Panc1 (cell line): Measurements from ENCODE around the gene KCNN3. TPM values are rescaled to one million over a fixed set of nuclear protein-coding genes. Genes with fewer than 3 reads are reported as not detected.

Experiments used
- ATAC-seq: fragments of 200-7000 bp; cut with Tn5 transposase; 2 replicates; pipeline ENCODE4 v1.9.1; 2020; ENCODE audit warnings: mild to moderate bottlenecking, moderate library complexity
- BruUV-seq: library from RNA; stranded (reverse); fragments of 400-500 nt; replicated peaks from 2 replicates; lab custom pipeline; 2021; lab: Mats Ljungman, UMichigan
- CTCF ChIA-PET: fragments of 300-600 bp; sonication (Branson Sonifier 250); formaldehyde crosslinking; loops from one replicate; lab custom pipeline; 2022; ENCODE audit warnings: antibody characterized with exemption; lab: Charles Lee
- POLR2A ChIA-PET: fragments of 300-600 bp; sonication (Branson Sonifier 250); formaldehyde crosslinking; loops from one replicate; lab custom pipeline; 2022; ENCODE audit warnings: antibody characterized with exemption; lab: Charles Lee
- DNase-seq: peaks from one replicate; pipeline ENCODE4 v3.0.0-alpha.2; 2010; ENCODE audit warnings: low read depth, low spot score
- H3K27ac ChIP-seq: 2 replicates; pipeline ENCODE4 v1.5.1; 2011; ENCODE audit warnings: mild to moderate bottlenecking, low read length, inconsistent platforms
- H3K27me3 ChIP-seq: fragments of 200-500 bp; sonication (Bioruptor generic); 2 replicates; pipeline ENCODE4 v1.6.0; 2014; ENCODE audit warnings: low read length, inconsistent platforms; ENCODE audit not compliant: control insufficient read depth, insufficient read depth
- H3K36me3 ChIP-seq: fragments of 200-500 bp; sonication (Bioruptor generic); 2 replicates; pipeline ENCODE4 v1.5.1; 2014; ENCODE audit warnings: inconsistent platforms, mild to moderate bottlenecking, low read length, moderate library complexity; ENCODE audit not compliant: control insufficient read depth, insufficient read depth
- H3K4me1 ChIP-seq: 2 replicates; pipeline ENCODE4 v1.5.1; 2011; ENCODE audit warnings: inconsistent platforms, mild to moderate bottlenecking, low read length, moderate library complexity; ENCODE audit not compliant: control insufficient read depth, insufficient read depth
- H3K4me3 ChIP-seq, 2 experiments: 2 replicates each; pipeline ENCODE4 v1.5.1; 2011 to 2012; ENCODE audit warnings: low read depth in 2 of 2, low read length in 2 of 2, mild to moderate bottlenecking in 2 of 2, inconsistent platforms in 1 of 2, moderate library complexity in 1 of 2
- H3K9me3 ChIP-seq: fragments of 200-500 bp; sonication (Bioruptor generic); 2 replicates; pipeline ENCODE4 v1.5.1; 2014; ENCODE audit warnings: low read depth, mild to moderate bottlenecking, inconsistent platforms, low read length, moderate library complexity; ENCODE audit not compliant: control insufficient read depth, insufficient read depth
- CTCF ChIP-seq: fragments of 450-650 bp; IDR thresholded peaks from 2 replicates; pipeline ENCODE4 v1.5.1; 2017; ENCODE audit warnings: mild to moderate bottlenecking
- POLR2AphosphoS5 ChIP-seq: IDR thresholded peaks from 2 replicates; pipeline ENCODE4 v1.6.1; 2012; ENCODE audit warnings: mild to moderate bottlenecking, low read depth, low read length, moderate library complexity
- REST ChIP-seq, 2 experiments: IDR thresholded peaks; 2 replicates each; pipeline ENCODE4 v1.6.1; 2011 to 2012; ENCODE audit warnings: low read depth in 2 of 2, control low read depth in 1 of 2, low read length in 1 of 2, mild to moderate bottlenecking in 1 of 2, moderate library complexity in 1 of 2; ENCODE audit not compliant: insufficient read depth in 1 of 2
- SIN3A ChIP-seq: IDR thresholded peaks from 2 replicates; pipeline ENCODE4 v1.6.1; 2012; ENCODE audit warnings: low read depth, mild to moderate bottlenecking, low read length, moderate library complexity, borderline replicate concordance; ENCODE audit not compliant: insufficient read depth
- TCF7L2 ChIP-seq: IDR thresholded peaks from 2 replicates; pipeline ENCODE4 v1.6.1; 2011; ENCODE audit warnings: mild to moderate bottlenecking, low read depth, low read length, inconsistent platforms
- in situ Hi-C: cut with HindIII; loops from 2 replicates; pipeline ENCODE4 v1.10.0; 2016; ENCODE audit warnings: low sequenced_read_pairs, low pct_unique_long_range_greater_than_20kb
- intact Hi-C: fragments of 100-400 bp; cut with micrococcal nuclease; formaldehyde crosslinking; loops from one replicate; pipeline ENCODE4 v1.10.0; 2022; ENCODE audit not compliant: unreplicated experiment
- total RNA-seq: library from RNA; stranded (reverse); gene quantifications from one replicate; pipeline ENCODE4 v1.2.1, GENCODE V29; 2021; ENCODE audit not compliant: unreplicated experiment

Gene KCNN3
- total RNA-seq, 1 experiment from 2014 or later: 0.05 TPM

- CTCF ChIA-PET: interaction anchor here (0.6 to 0.9 kb wide), 4 partner anchors 25 to 85 kb away, joined by 3 to 4 read pairs (median 4); no protein-coding TSS in a partner anchor
- POLR2A ChIA-PET: no interaction called here
Observed at GRCh38 chr1:154862907-154863306, 7.2 kb downstream of the KCNN3 start.

DNA sequence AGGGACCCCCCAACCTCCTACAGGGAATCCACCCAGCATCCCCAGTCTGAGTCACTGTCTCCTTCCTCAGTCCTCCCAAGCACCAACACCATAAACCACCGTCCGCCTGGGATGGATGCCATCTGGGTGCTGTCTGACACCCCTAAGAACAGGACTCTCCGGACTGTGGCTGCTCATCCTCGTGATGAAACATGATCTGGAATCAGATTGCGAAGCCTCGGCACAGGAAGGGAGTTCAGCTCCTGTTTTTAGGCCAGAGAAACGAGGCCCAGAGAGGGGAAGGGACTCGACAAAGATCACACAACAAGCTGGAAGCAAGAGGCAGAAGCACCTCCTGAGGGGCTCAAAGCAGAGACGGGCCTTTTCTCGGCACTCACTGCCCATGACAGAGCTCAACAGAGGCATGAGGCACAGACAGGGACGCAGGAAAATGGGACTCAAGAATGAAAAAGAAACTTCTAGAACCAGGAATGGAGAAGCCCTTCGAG is 8.4 kb downstream of the KCNN3 start:
- no peak for TF ChIP-seq TCF7L2
- TF ChIP-seq CTCF: no peak
- no peak for TF ChIP-seq REST (IDR thresholded peaks at IDR 0.05; ENCODE audit: insufficient read depth in 1 of 2, low read depth in 2 of 2, low read length in 1 of 2)
- TF ChIP-seq POLR2AphosphoS5: no peak
- TF ChIP-seq SIN3A: no peak
- no TSS peak for BruUV-seq
- Histone ChIP-seq H3K4me1 (no peaks in the 10 kb centered on the region; the same call in 1 of the 2 replicates), H3K27ac (no peak overlapping the region), H3K9me3 (no peaks in the 10 kb centered on the region), H3K4me3 (no peak overlapping the region), H3K36me3 (no peaks in the 10 kb centered on the region), H3K27me3 (0 out of 2 replicates have a peak, but pooled peaks cover 2% of the 10 kb centered on the region)
- ChIA-PET CTCF (interaction anchor here (1.1 kb wide), 1 partner anchor 10 kb away, joined by 3 read pairs; no protein-coding TSS in a partner anchor), POLR2A (interaction anchor here (0.7 kb wide), 1 partner anchor 1436 kb away, joined by 6 read pairs; no protein-coding TSS in a partner anchor)
- intact Hi-C loops: loop anchor here (10.0 kb wide), 1 partner anchor 297 kb away; the partner anchor contains the start of gene CHRNB2
- no peak for ATAC-seq
- in situ Hi-C loops: no loop called here
- DNase-seq: no peak

More at GRCh38 chr1:154862907-154863306, 7.2 kb downstream of the KCNN3 start:
- in situ Hi-C loops (no loop called here), intact Hi-C loops (loop anchor here (10.0 kb wide), 1 partner anchor 298 kb away; the partner anchor contains the start of gene CHRNB2)
- TF ChIP-seq TCF7L2 (no peak), POLR2AphosphoS5 (no peak), REST (IDR thresholded peaks at IDR 0.05; ENCODE audit: insufficient read depth in 1 of 2, low read depth in 2 of 2, low read length in 1 of 2) (no peak), SIN3A (no peak), CTCF (no peak)
- no peaks in the 10 kb centered on the region; the same call in 1 of the 2 replicates for H3K4me1 ChIP-seq
- no peaks in the 10 kb centered on the region for H3K36me3 ChIP-seq
- BruUV-seq: no TSS peak
- no peak overlapping the region for H3K27ac ChIP-seq
- peaks cover 2% of the 10 kb centered on the region; the same call in 1 of the 2 replicates for H3K27me3 ChIP-seq
- no peak overlapping the region for H3K4me3 ChIP-seq
- DNase-seq (no peak), ATAC-seq (no peak)
- no peaks in the 10 kb centered on the region for H3K9me3 ChIP-seq
